DMS53 treated with DMSO at 0.1 percent for 48 hours (cell line): Measurements from ENCODE around the gene SHROOM2.
"Not testable (repeated sequence)": the region's sequence is repeated elsewhere in the genome, so short reads cannot be mapped to it uniquely, and the experiment has no call there.

Experiments used
- DNase-seq: peaks from one replicate; lab custom pipeline; 2025; ENCODE audit not compliant: unreplicated experiment; lab: John Stamatoyannopoulos, UW

SHROOM2 gene

GRCh38 chrX:9785254-9785943, 830 bp upstream of the SHROOM2 start:
- no peak for DNase-seq

- DNase-seq: no peak
These were observed 788 bp downstream of the SHROOM2 start for GRCh38 chrX:9786798-9787635.

- no peak for DNase-seq
These were observed 2.7 kb downstream of the SHROOM2 start for GRCh38 chrX:9788911-9789310.

GRCh38 chrX:9789555-9789954, 3.3 kb downstream of the SHROOM2 start:
- no peak for DNase-seq

- DNase-seq: no peak
These were observed 4.6 kb downstream of the SHROOM2 start for GRCh38 chrX:9790866-9791265.

- no peak for DNase-seq
These were observed 8.3 kb downstream of the SHROOM2 start for GRCh38 chrX:9794495-9794894.

GRCh38 chrX:9797384-9798360, 11.4 kb downstream of the SHROOM2 start:
- DNase-seq: no peak

GRCh38 chrX:9802737-9803136, 16.5 kb downstream of the SHROOM2 start:
- DNase-seq: no peak

GRCh38 chrX:9804444-9804843, 18.2 kb downstream of the SHROOM2 start:
- DNase-seq: no peak

- DNase-seq: no peak
These were observed 19.7 kb downstream of the SHROOM2 start for GRCh38 chrX:9805956-9806355.

- no peak for DNase-seq
These were observed 21.3 kb downstream of the SHROOM2 start for GRCh38 chrX:9807355-9808182.

- DNase-seq: not testable (repeated sequence)
These were observed 23.6 kb downstream of the SHROOM2 start for GRCh38 chrX:9809876-9810275.

GRCh38 chrX:9811086-9811485, 24.9 kb downstream of the SHROOM2 start:
- DNase-seq: not testable (repeated sequence)

GRCh38 chrX:9816084-9816700, 30.0 kb downstream of the SHROOM2 start:
- no peak for DNase-seq

- DNase-seq: no peak
These were observed 35.3 kb downstream of the SHROOM2 start for GRCh38 chrX:9821572-9821971.

GRCh38 chrX:9824554-9824953, 38.3 kb downstream of the SHROOM2 start:
- no peak for DNase-seq

- no peak for DNase-seq
These were observed 39.0 kb downstream of the SHROOM2 start for GRCh38 chrX:9825129-9825790.

- no peak for DNase-seq
These were observed 39.7 kb downstream of the SHROOM2 start for GRCh38 chrX:9825966-9826365.
